NCI-H748 treated with DMSO at 0.1 percent for 48 hours (cell line): ENCODE data around the gene IQUB.
"Not testable (repeated sequence)": the region's sequence is repeated elsewhere in the genome, so short reads cannot be mapped to it uniquely, and the experiment has no call there.

ENCODE experiments used
- DNase-seq: peaks from one replicate; lab custom pipeline; 2025; lab: John Stamatoyannopoulos, UW

IQUB gene

GRCh38 chr7:123415625-123416024 is 118.8 kb downstream of the IQUB start:
- no peak for DNase-seq

GRCh38 chr7:123410273-123410904 is 124.0 kb downstream of the IQUB start:
- DNase-seq: no peak

- DNase-seq: not testable (repeated sequence)
Measured at GRCh38 chr7:123407951-123408350, 126.4 kb downstream of the IQUB start.
